Measurements from ENCODE around the gene DFFB. TPM values are rescaled to one million over a fixed set of nuclear protein-coding genes. Genes with fewer than 3 reads are reported as not detected.

The DFFB gene
- total and polyA plus RNA-seq, 9 of the 15 experiments (the other 6 are each of a cell fraction or from before 2014, with no cell fraction given) = 2.3 to 15.8 (median 11.5) TPM

DNA sequence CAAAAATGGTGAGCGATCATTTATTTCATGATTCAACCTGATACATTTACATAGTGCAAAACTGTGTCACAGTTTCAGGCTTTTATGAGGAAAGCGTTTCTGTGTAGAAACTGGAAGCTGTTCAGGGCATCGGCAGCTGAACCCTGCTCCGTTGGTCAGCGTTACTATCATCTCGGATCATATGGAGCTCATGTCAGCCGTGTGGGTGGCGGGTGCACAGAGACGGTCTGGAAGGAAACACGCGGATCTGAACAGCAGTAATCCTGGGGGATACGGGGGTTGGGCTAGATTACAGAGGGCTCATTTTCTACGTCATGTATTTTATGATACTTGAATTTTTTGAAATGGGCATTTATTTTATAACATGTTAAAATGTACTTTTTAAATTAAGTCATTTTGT is 27.7 kb downstream of the DFFB start:
- Histone ChIP-seq H3K4me3 (no peak overlapping the region), H3K79me2 (ENCODE audit: control insufficient read depth, insufficient read depth, low read length) (no peaks in the 10 kb centered on the region), H3K4me2 (ENCODE audit: insufficient read depth, low read length) (no peak overlapping the region), H3K4me1 (replicated peaks in 1 of 2; ENCODE audit: control insufficient read depth in 2 of 2, insufficient read depth in 2 of 2, low read length in 2 of 2) (peaks cover 0 to 16% of the 10 kb centered on the region in 2 experiments; a peak in 3 of 5 replicates), H3K9me3 (replicated peaks; ENCODE audit: control insufficient read depth, insufficient read depth, low read depth, low read length) (no peaks in the 10 kb centered on the region), H3K9me1 (ENCODE audit: control insufficient read depth, insufficient read depth, low read length) (no peaks in the 10 kb centered on the region), H3K9ac (ENCODE audit: insufficient read depth in 1 of 2, low read depth in 2 of 2, low read length in 2 of 2) (peak overlapping the region in 1 of 2 experiments; percentile 26; a peak in 1 of 4 replicates), H2AFZ (ENCODE audit: low read depth, low read length) (no peak overlapping the region), H3K36me3 (ENCODE audit: control insufficient read depth, insufficient read depth, low read length) (peaks cover 66% of the 10 kb centered on the region), H3K27me3 (ENCODE audit: control insufficient read depth in 2 of 2, insufficient read depth in 2 of 2, low read length in 2 of 2) (no peaks in the 10 kb centered on the region), H4K20me1 (replicated peaks; ENCODE audit: control insufficient read depth, insufficient read depth, low read length) (peaks cover 4% of the 10 kb centered on the region; the same call in 1 of the 2 replicates), H3K27ac (ENCODE audit: extremely low read depth, low read depth, low read length) (no peak overlapping the region)
- no peak for DNase-seq (ENCODE audit: extremely low read depth in 1 of 4, low spot score in 3 of 4)
- FAIRE-seq = no peak
- ChIA-PET CTCF (ENCODE audit: low intra/inter-chr PET ratio) (no interaction called here), POLR2A (interaction anchor here (0.5 to 1.2 kb wide), 3 partner anchors 15 to 218 kb away, joined by 3 to 4 read pairs (median 3); no protein-coding TSS in a partner anchor)
- in situ Hi-C loops (cut with MboI) = no loop called here
- no peak for ATAC-seq
- BruUV-seq (replicated peaks) = no TSS peak
- intact Hi-C loops (cut with micrococcal nuclease) = no loop called here
- TF ChIP-seq POU5F1 (IDR thresholded peaks at IDR 0.05; ENCODE audit: borderline replicate concordance, low read depth, low read length, partially characterized antibody) = no peak
- TF ChIP-seq, protein P1, sequence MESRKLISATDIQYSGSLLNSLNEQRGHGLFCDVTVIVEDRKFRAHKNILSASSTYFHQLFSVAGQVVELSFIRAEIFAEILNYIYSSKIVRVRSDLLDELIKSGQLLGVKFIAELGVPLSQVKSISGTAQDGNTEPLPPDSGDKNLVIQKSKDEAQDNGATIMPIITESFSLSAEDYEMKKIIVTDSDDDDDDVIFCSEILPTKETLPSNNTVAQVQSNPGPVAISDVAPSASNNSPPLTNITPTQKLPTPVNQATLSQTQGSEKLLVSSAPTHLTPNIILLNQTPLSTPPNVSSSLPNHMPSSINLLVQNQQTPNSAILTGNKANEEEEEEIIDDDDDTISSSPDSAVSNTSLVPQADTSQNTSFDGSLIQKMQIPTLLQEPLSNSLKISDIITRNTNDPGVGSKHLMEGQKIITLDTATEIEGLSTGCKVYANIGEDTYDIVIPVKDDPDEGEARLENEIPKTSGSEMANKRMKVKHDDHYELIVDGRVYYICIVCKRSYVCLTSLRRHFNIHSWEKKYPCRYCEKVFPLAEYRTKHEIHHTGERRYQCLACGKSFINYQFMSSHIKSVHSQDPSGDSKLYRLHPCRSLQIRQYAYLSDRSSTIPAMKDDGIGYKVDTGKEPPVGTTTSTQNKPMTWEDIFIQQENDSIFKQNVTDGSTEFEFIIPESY (CRISPR knock-in tag; IDR thresholded peaks at IDR 0.05) = peak; percentile 87
- WGBS (ENCODE audit: insufficient coverage, low coverage, missing lambda C conversion rate) = 90% methylated on average over 13 of the region's 13 CpGs

DNA sequence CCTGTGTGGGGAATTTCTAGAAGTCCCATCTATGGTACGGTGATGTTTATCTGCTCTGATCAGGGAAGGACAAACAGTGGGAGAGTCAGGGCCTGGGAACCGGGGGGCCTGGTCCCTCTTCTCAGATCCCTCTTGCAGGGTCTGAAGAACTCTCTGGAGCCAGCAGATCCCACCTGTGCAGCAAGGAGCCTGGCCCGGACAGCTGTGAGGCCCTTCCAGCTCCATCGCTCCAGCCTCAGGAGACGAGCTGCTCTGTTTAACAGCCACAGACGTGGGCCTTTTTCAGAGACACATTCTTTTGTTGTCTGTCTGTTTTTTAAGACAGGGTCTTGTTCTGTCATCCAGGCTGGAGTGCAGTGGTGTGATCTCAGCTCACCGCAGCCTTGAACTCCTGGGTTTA is 28.3 kb downstream of the DFFB start:
- no peaks in the 10 kb centered on the region for H3K27me3 ChIP-seq (ENCODE audit: control insufficient read depth in 2 of 2, insufficient read depth in 2 of 2, low read length in 2 of 2)
- POLR2A ChIA-PET = interaction anchor here (0.7 to 1.2 kb wide), 3 partner anchors 10 to 1341 kb away, joined by 3 read pairs; no protein-coding TSS in a partner anchor
- in situ Hi-C loops (cut with MboI) (no loop called here), intact Hi-C loops (cut with micrococcal nuclease) (no loop called here)
- CTCF ChIA-PET (ENCODE audit: low intra/inter-chr PET ratio) = no interaction called here
- peaks cover 6% of the 10 kb centered on the region; the same call in 1 of the 2 replicates for H4K20me1 ChIP-seq (replicated peaks; ENCODE audit: control insufficient read depth, insufficient read depth, low read length)
- no peak overlapping the region for H3K4me2 ChIP-seq (ENCODE audit: insufficient read depth, low read length)
- ATAC-seq (no peak), FAIRE-seq (no peak), DNase-seq (ENCODE audit: extremely low read depth in 1 of 4, low spot score in 3 of 4) (no peak)
- H2AFZ ChIP-seq (ENCODE audit: low read depth, low read length) = no peak overlapping the region
- H3K9me3 ChIP-seq (replicated peaks; ENCODE audit: control insufficient read depth, insufficient read depth, low read depth, low read length) = no peaks in the 10 kb centered on the region
- H3K9me1 ChIP-seq (ENCODE audit: control insufficient read depth, insufficient read depth, low read length) = no peaks in the 10 kb centered on the region
- H3K9ac ChIP-seq (ENCODE audit: insufficient read depth in 1 of 2, low read depth in 2 of 2, low read length in 2 of 2) = no peak overlapping the region
- peaks cover 68% of the 10 kb centered on the region for H3K36me3 ChIP-seq (ENCODE audit: control insufficient read depth, insufficient read depth, low read length)
- no peak overlapping the region for H3K4me3 ChIP-seq
- no peaks in the 10 kb centered on the region for H3K79me2 ChIP-seq (ENCODE audit: control insufficient read depth, insufficient read depth, low read length)
- WGBS (ENCODE audit: insufficient coverage, low coverage, missing lambda C conversion rate) = 82% methylated on average over 7 of the region's 7 CpGs
- no peak overlapping the region for H3K27ac ChIP-seq (ENCODE audit: extremely low read depth, low read depth, low read length)
- H3K4me1 ChIP-seq (replicated peaks in 1 of 2; ENCODE audit: control insufficient read depth in 2 of 2, insufficient read depth in 2 of 2, low read length in 2 of 2) = peaks cover 0 to 10% of the 10 kb centered on the region in 2 experiments; a peak in 3 of 5 replicates
- TF ChIP-seq PRMT5 (CRISPR knock-in tag; IDR thresholded peaks at IDR 0.05) = no peak
- TF ChIP-seq MCM3 (IDR thresholded peaks at IDR 0.05) = no peak
- TF ChIP-seq NR1H2 (CRISPR knock-in tag; IDR thresholded peaks at IDR 0.05) = no peak
- no peak for TF ChIP-seq CBX1 (IDR thresholded peaks at IDR 0.05; ENCODE audit: low read depth)
- no TSS peak for BruUV-seq (replicated peaks)

Data from K562 (cell line).